Karpas-422 (cell line): ENCODE data around the gene ARHGEF28. TPM values are rescaled to one million over a fixed set of nuclear protein-coding genes. Genes with fewer than 3 reads are reported as not detected.

Experiments
- DNase-seq: peaks from one replicate; pipeline ENCODE4 v3.0.0-alpha.2; 2015
- H2AFZ ChIP-seq: fragments of 200-600 bp; sonication (generic); 2 replicates; pipeline ENCODE4 v1.6.1; 2014; ENCODE audit warnings: antibody characterized with exemption, low read length, mixed read lengths
- H3K27ac ChIP-seq: fragments of 200-600 bp; sonication (generic); 2 replicates; pipeline ENCODE4 v1.5.1; 2014; ENCODE audit warnings: mild to moderate bottlenecking, low read length, moderate library complexity
- H3K27me3 ChIP-seq: fragments of 200-600 bp; sonication (generic); 2 replicates; pipeline ENCODE4 v1.6.1; 2014; ENCODE audit warnings: low read length, mixed read lengths
- H3K36me3 ChIP-seq: fragments of 200-600 bp; sonication (generic); 2 replicates; pipeline ENCODE4 v1.6.1; 2014; ENCODE audit warnings: low read length, mixed read lengths; ENCODE audit not compliant: insufficient read depth
- H3K4me1 ChIP-seq: fragments of 200-600 bp; sonication (generic); 2 replicates; pipeline ENCODE4 v1.6.1; 2014; ENCODE audit warnings: mild to moderate bottlenecking, low read length, mixed read lengths
- H3K4me2 ChIP-seq: fragments of 200-600 bp; sonication (generic); 2 replicates; pipeline ENCODE4 v1.6.1; 2014; ENCODE audit warnings: low read length, low read depth, mild to moderate bottlenecking; ENCODE audit not compliant: poor library complexity, severe bottlenecking
- H3K4me3 ChIP-seq: fragments of 200-600 bp; sonication (generic); 2 replicates; pipeline ENCODE4 v1.5.1; 2014; ENCODE audit warnings: mild to moderate bottlenecking, antibody characterized with exemption, low read length, mixed read lengths
- H3K79me2 ChIP-seq: fragments of 200-600 bp; sonication (generic); 2 replicates; pipeline ENCODE4 v1.6.1; 2014; ENCODE audit warnings: mild to moderate bottlenecking, low read length, mixed read lengths
- H3K9ac ChIP-seq: fragments of 200-600 bp; sonication (generic); 2 replicates; pipeline ENCODE4 v1.6.0; 2014; ENCODE audit warnings: low read length
- H3K9me2 ChIP-seq: fragments of 200-600 bp; sonication (generic), shearing (Covaris generic); replicated peaks from 2 replicates; pipeline ENCODE4 v1.6.0; 2014; ENCODE audit warnings: mild to moderate bottlenecking, low read length, moderate library complexity; ENCODE audit not compliant: insufficient read depth
- H3K9me3 ChIP-seq: fragments of 300-700, 200-600 bp; sonication (generic); 2 replicates; pipeline ENCODE4 v1.6.1; 2014; ENCODE audit warnings: low read length, mixed read lengths
- H4K20me1 ChIP-seq: fragments of 200-600 bp; sonication (generic); 2 replicates; pipeline ENCODE4 v1.6.1; 2014; ENCODE audit warnings: mild to moderate bottlenecking, antibody characterized with exemption, low read length, low read depth; ENCODE audit not compliant: insufficient read depth
- total RNA-seq: library from RNA; depleted of rRNA; stranded (reverse); fragments of >200 nt; shearing (Covaris generic); gene quantifications from 2 replicates; pipeline ENCODE4 v1.2.3, GENCODE V29; 2014; ENCODE audit warnings: low replicate concordance; rRNA removed

Gene ARHGEF28
- not detected in 2 replicates for total RNA-seq

- H3K27ac ChIP-seq: no peak within 1 kb of the TSS
- no peaks in the 10 kb centered on the region for H3K27me3 ChIP-seq
- H3K4me1 ChIP-seq: no peaks in the 10 kb centered on the region
- H3K36me3 ChIP-seq: no peaks in the 10 kb centered on the region
- no peaks in the 10 kb centered on the region for H3K9me3 ChIP-seq
- no peak for DNase-seq
- H3K9me2 ChIP-seq: no peaks in the 10 kb centered on the region
- no peak within 1 kb of the TSS for H3K4me3 ChIP-seq
- H3K9ac ChIP-seq: no peak within 1 kb of the TSS
- H3K79me2 ChIP-seq: no peaks in the 10 kb centered on the region
- no peaks in the 10 kb centered on the region for H4K20me1 ChIP-seq
- H2AFZ ChIP-seq: no peak within 1 kb of the TSS
- H3K4me2 ChIP-seq: no peak within 1 kb of the TSS
Observed at GRCh38 chr5:73625944-73626811, at the start of gene ARHGEF28. Gene ARHGEF28 (plus strand): TSS chr5:73626196. CDS start chr5:73684852, 58,656 bp downstream.

- no peaks in the 10 kb centered on the region for H3K27me3 ChIP-seq
- no peak overlapping the region for H3K4me3 ChIP-seq
- peaks cover 41% of the 10 kb centered on the region for H3K36me3 ChIP-seq
- H3K9me3 ChIP-seq: no peaks in the 10 kb centered on the region
- no peaks in the 10 kb centered on the region for H3K4me1 ChIP-seq
- DNase-seq: no peak
- H2AFZ ChIP-seq: no peak overlapping the region
- H4K20me1 ChIP-seq: peaks cover 9% of the 10 kb centered on the region; the same call in 1 of the 2 replicates
- no peak overlapping the region for H3K9ac ChIP-seq
- H3K4me2 ChIP-seq: no peak overlapping the region
- peaks cover 4% of the 10 kb centered on the region; the same call in 1 of the 2 replicates for H3K79me2 ChIP-seq
- no peaks in the 10 kb centered on the region for H3K9me2 ChIP-seq
- no peak overlapping the region for H3K27ac ChIP-seq
Observed at GRCh38 chr5:73582285-73583145, 43.5 kb upstream of the ARHGEF28 start.

- H3K9me2 ChIP-seq: no peaks in the 10 kb centered on the region
- no peaks in the 10 kb centered on the region for H3K79me2 ChIP-seq
- H3K27me3 ChIP-seq: no peaks in the 10 kb centered on the region
- no peak overlapping the region for H2AFZ ChIP-seq
- no peak overlapping the region for H3K4me2 ChIP-seq
- H3K4me1 ChIP-seq: no peaks in the 10 kb centered on the region
- no peak overlapping the region for H3K27ac ChIP-seq
- H3K4me3 ChIP-seq: no peak overlapping the region
- H3K9ac ChIP-seq: no peak overlapping the region
- peaks cover 3% of the 10 kb centered on the region; the same call in 1 of the 2 replicates for H3K36me3 ChIP-seq
- no peaks in the 10 kb centered on the region for H3K9me3 ChIP-seq
- peaks cover 5% of the 10 kb centered on the region; the same call in 1 of the 2 replicates for H4K20me1 ChIP-seq
- no peak for DNase-seq
Observed at GRCh38 chr5:73587923-73588322, 38.1 kb upstream of the ARHGEF28 start.

DNA sequence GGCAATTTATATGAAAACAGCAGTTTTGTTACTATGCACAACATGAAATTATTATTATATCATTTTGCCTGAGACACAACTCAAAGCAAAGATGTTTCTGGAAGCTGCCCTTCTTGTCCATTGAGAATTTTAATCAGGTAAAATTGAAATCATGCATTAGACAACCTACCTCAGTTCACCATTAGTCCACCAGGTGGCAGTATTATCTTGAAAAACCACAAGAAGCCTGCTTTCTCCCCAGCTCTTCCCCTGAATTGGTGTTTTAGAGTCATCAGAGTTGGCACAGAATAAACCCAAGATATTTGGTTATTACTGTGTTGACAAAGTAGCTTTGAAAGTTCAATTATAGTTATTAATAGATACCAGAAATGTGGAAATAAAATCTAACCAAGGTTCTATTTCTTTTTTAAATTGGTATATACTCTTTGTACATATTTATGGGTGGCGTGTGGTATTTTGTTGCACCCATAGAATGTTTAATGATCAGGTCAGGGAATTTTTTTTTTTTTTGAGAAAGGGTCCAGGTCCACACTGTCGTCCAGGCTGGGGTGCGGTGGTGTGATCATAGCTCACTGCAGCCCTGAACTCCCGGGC, 34.8 kb upstream of the ARHGEF28 start:
- no peaks in the 10 kb centered on the region for H3K9me3 ChIP-seq
- no peaks in the 10 kb centered on the region for H3K27me3 ChIP-seq
- no peak overlapping the region for H2AFZ ChIP-seq
- peak; percentile 88 for DNase-seq
- H3K36me3 ChIP-seq: no peaks in the 10 kb centered on the region
- no peaks in the 10 kb centered on the region for H3K4me1 ChIP-seq
- H3K4me3 ChIP-seq: no peak overlapping the region
- no peak overlapping the region for H3K27ac ChIP-seq
- no peak overlapping the region for H3K4me2 ChIP-seq
- no peaks in the 10 kb centered on the region; the same call in 1 of the 2 replicates for H4K20me1 ChIP-seq
- no peaks in the 10 kb centered on the region for H3K9me2 ChIP-seq
- no peak overlapping the region for H3K9ac ChIP-seq
- no peaks in the 10 kb centered on the region for H3K79me2 ChIP-seq

GRCh38 chr5:73591698-73592501, 34.1 kb upstream of the ARHGEF28 start:
- no peak for DNase-seq
- no peak overlapping the region for H3K27ac ChIP-seq
- no peaks in the 10 kb centered on the region for H3K9me2 ChIP-seq
- no peaks in the 10 kb centered on the region for H3K9me3 ChIP-seq
- no peak overlapping the region for H3K9ac ChIP-seq
- H3K27me3 ChIP-seq: no peaks in the 10 kb centered on the region
- no peaks in the 10 kb centered on the region for H3K36me3 ChIP-seq
- no peaks in the 10 kb centered on the region for H3K79me2 ChIP-seq
- no peak overlapping the region for H3K4me3 ChIP-seq
- H2AFZ ChIP-seq: no peak overlapping the region
- H3K4me2 ChIP-seq: no peak overlapping the region
- no peaks in the 10 kb centered on the region for H3K4me1 ChIP-seq
- H4K20me1 ChIP-seq: no peaks in the 10 kb centered on the region; the same call in 1 of the 2 replicates

DNA sequence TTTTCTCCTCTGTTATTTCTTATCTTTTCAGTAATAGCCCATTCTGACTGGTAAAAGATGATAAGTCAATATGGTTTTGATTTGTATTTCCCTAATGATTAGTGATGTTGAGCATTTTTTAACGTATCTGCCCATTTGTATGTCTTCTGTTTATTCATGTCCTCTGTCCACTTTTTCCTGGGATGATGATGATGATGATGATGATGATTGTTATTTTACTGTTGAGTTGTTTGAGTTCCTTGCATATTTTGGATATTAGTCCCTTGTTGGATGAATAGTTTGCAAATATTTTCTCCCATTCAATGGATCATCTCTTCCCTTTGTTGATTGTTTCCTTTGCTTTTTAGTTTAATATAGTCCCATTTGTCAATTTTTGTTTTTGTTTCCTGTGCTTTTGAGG, 33.4 kb upstream of the ARHGEF28 start:
- Histone ChIP-seq H3K27me3 (no peaks in the 10 kb centered on the region), H3K9me2 (no peaks in the 10 kb centered on the region), H3K36me3 (no peaks in the 10 kb centered on the region), H3K4me2 (no peak overlapping the region), H3K4me1 (no peaks in the 10 kb centered on the region), H3K4me3 (no peak overlapping the region), H3K27ac (no peak overlapping the region), H4K20me1 (no peaks in the 10 kb centered on the region; the same call in 1 of the 2 replicates), H3K9ac (no peak overlapping the region), H3K9me3 (no peaks in the 10 kb centered on the region), H3K79me2 (no peaks in the 10 kb centered on the region), H2AFZ (no peak overlapping the region)
- DNase-seq: no peak

GRCh38 chr5:73596705-73597328, 29.2 kb upstream of the ARHGEF28 start:
- Histone ChIP-seq H3K4me3 (no peak overlapping the region), H3K27ac (no peak overlapping the region), H3K4me2 (no peak overlapping the region), H3K27me3 (no peaks in the 10 kb centered on the region), H3K4me1 (no peaks in the 10 kb centered on the region), H3K9me2 (no peaks in the 10 kb centered on the region), H3K79me2 (no peaks in the 10 kb centered on the region), H3K9me3 (no peaks in the 10 kb centered on the region), H4K20me1 (no peaks in the 10 kb centered on the region), H2AFZ (no peak overlapping the region), H3K9ac (no peak overlapping the region), H3K36me3 (no peaks in the 10 kb centered on the region)
- DNase-seq: peak; percentile 57
